SK-N-SH treated with all-trans-retinoic acid at 6 μM for 48 hours (cell line): ENCODE data around the gene FBLN7.

Source experiments
- ATAC-seq: fragments of 200-7000 bp; cut with Tn5 transposase; 3 replicates; pipeline ENCODE4 v1.9.1; 2020; ENCODE audit warnings: mild to moderate bottlenecking, moderate library complexity
- ARNTL ChIP-seq: fragments of 450-650 bp; formaldehyde crosslinking; IDR thresholded peaks from 2 replicates; pipeline ENCODE4 v1.5.0; 2020; ENCODE audit warnings: low read depth, mild to moderate bottlenecking, moderate library complexity, borderline replicate concordance
- BACH2 ChIP-seq: fragments of 250-450 bp; sonication (Bioruptor Pico); IDR thresholded peaks from 2 replicates; pipeline ENCODE4 v1.9.0; 2021; ENCODE audit warnings: mild to moderate bottlenecking, borderline replicate concordance
- CREB5 ChIP-seq: fragments of 250-450 bp; sonication (Bioruptor Pico); IDR thresholded peaks from 2 replicates; pipeline ENCODE4 v1.5.1; 2020; ENCODE audit warnings: low read depth, mild to moderate bottlenecking, moderate library complexity
- CSDC2 ChIP-seq: fragments of 250-450 bp; sonication (Bioruptor Pico); IDR thresholded peaks from 2 replicates; pipeline ENCODE4 v1.5.0; 2020; ENCODE audit warnings: mild to moderate bottlenecking, moderate library complexity
- CSRNP3 ChIP-seq: fragments of 250-450 bp; sonication (Bioruptor Pico); IDR thresholded peaks from 2 replicates; pipeline ENCODE4 v1.5.1; 2021; ENCODE audit warnings: mild to moderate bottlenecking, moderate library complexity
- ESRRG ChIP-seq: fragments of 250-450 bp; sonication (Bioruptor Pico); IDR thresholded peaks from 2 replicates; pipeline ENCODE4 v1.6.1; 2021; ENCODE audit warnings: mild to moderate bottlenecking
- GLIS3 ChIP-seq: fragments of 250-450 bp; sonication (Bioruptor Pico); IDR thresholded peaks from 2 replicates; pipeline ENCODE4 v1.5.0; 2020; ENCODE audit warnings: mild to moderate bottlenecking, moderate library complexity
- ISL1 ChIP-seq: fragments of 250-450 bp; sonication (Bioruptor Pico); IDR thresholded peaks from 2 replicates; pipeline ENCODE4 v2.1.2; 2022; ENCODE audit warnings: mild to moderate bottlenecking, moderate library complexity
- OSR1 ChIP-seq: fragments of 250-450 bp; sonication (Bioruptor Pico); IDR thresholded peaks from 2 replicates; pipeline ENCODE4 v1.8.0; 2022; ENCODE audit warnings: moderate library complexity, mild to moderate bottlenecking, inconsistent platforms
- PATZ1 ChIP-seq: fragments of 250-450 bp; sonication (Bioruptor Pico); IDR thresholded peaks from 2 replicates; pipeline ENCODE4 v1.8.0; 2020; ENCODE audit warnings: mild to moderate bottlenecking, moderate library complexity, borderline replicate concordance
- POU6F1 ChIP-seq: fragments of 250-450 bp; sonication (Bioruptor Pico); IDR thresholded peaks from 2 replicates; pipeline ENCODE4 v1.8.0; 2021; ENCODE audit warnings: low read depth, mild to moderate bottlenecking, moderate library complexity, borderline replicate concordance
- PPARA ChIP-seq: fragments of 250-450 bp; sonication (Bioruptor Pico); IDR thresholded peaks from 2 replicates; pipeline ENCODE4 v1.5.0; 2020; ENCODE audit warnings: mild to moderate bottlenecking, borderline replicate concordance
- RARB ChIP-seq: fragments of 250-450 bp; sonication (Bioruptor Pico); IDR thresholded peaks from 2 replicates; pipeline ENCODE4 v1.8.0; 2021; ENCODE audit warnings: mild to moderate bottlenecking, moderate library complexity
- SNAI2 ChIP-seq: fragments of 250-450 bp; sonication (Bioruptor Pico); IDR thresholded peaks from 2 replicates; pipeline ENCODE4 v1.5.0; 2020; ENCODE audit warnings: mild to moderate bottlenecking, moderate library complexity
- TCF4 ChIP-seq: fragments of 250-450 bp; sonication (Bioruptor Pico); IDR thresholded peaks from 2 replicates; pipeline ENCODE4 v1.8.0; 2021; ENCODE audit warnings: mild to moderate bottlenecking, moderate library complexity, borderline replicate concordance
- TOX ChIP-seq: fragments of 250-450 bp; sonication (Bioruptor Pico); IDR thresholded peaks from 2 replicates; pipeline ENCODE4 v1.8.0; 2021; ENCODE audit warnings: mild to moderate bottlenecking, moderate library complexity, borderline replicate concordance
- TSHZ2 ChIP-seq: fragments of 250-450 bp; sonication (Bioruptor Pico); IDR thresholded peaks from 2 replicates; pipeline ENCODE4 v1.5.0; 2020; ENCODE audit warnings: mild to moderate bottlenecking, moderate library complexity
- ZC3H10 ChIP-seq: fragments of 250-450 bp; sonication (Bioruptor Pico); IDR thresholded peaks from 2 replicates; pipeline ENCODE4 v1.5.1; 2021; ENCODE audit warnings: mild to moderate bottlenecking, moderate library complexity
- ZFP3 ChIP-seq: fragments of 250-450 bp; sonication (Bioruptor Pico); IDR thresholded peaks from 2 replicates; pipeline ENCODE4 v1.5.0; 2020; ENCODE audit warnings: mild to moderate bottlenecking, moderate library complexity
- ZFP30 ChIP-seq: fragments of 450-650 bp; formaldehyde crosslinking; IDR thresholded peaks from 2 replicates; pipeline ENCODE4 v1.5.0; 2022; ENCODE audit warnings: mild to moderate bottlenecking, moderate library complexity
- ZNF565 ChIP-seq: fragments of 450-650 bp; formaldehyde crosslinking; conservative IDR thresholded peaks from 2 replicates; pipeline ENCODE4 v1.5.0; 2020; ENCODE audit warnings: low read depth, mild to moderate bottlenecking, moderate library complexity
- ZNF70 ChIP-seq: fragments of 450-650 bp; formaldehyde crosslinking; IDR thresholded peaks from 2 replicates; pipeline ENCODE4 v1.5.0; 2020; ENCODE audit warnings: mild to moderate bottlenecking, moderate library complexity
- ZNF8 ChIP-seq: fragments of 450-650 bp; formaldehyde crosslinking; IDR thresholded peaks from 2 replicates; pipeline ENCODE4 v1.5.0; 2020; ENCODE audit warnings: mild to moderate bottlenecking, moderate library complexity

The FBLN7 gene

GRCh38 chr2:112182581-112183034 is 44.4 kb downstream of the FBLN7 start:
- ATAC-seq, result no peak
- TF ChIP-seq RARB (no peak), ZFP30 (CRISPR knock-in tag) (no peak), CSDC2 (CRISPR knock-in tag) (no peak), CSRNP3 (CRISPR knock-in tag) (no peak), TCF4 (CRISPR knock-in tag) (no peak), BACH2 (no peak), ZC3H10 (CRISPR knock-in tag) (no peak), GLIS3 (CRISPR knock-in tag) (no peak), PPARA (CRISPR knock-in tag) (no peak), OSR1 (no peak), ARNTL (CRISPR knock-in tag) (no peak), ZNF70 (no peak), CREB5 (CRISPR knock-in tag) (no peak), ISL1 (no peak), ESRRG (CRISPR knock-in tag) (no peak), POU6F1 (CRISPR knock-in tag) (no peak), ZFP3 (CRISPR knock-in tag) (no peak), ZNF8 (no peak)

- TF ChIP-seq CSRNP3 (CRISPR knock-in tag) (no peak), SNAI2 (CRISPR knock-in tag) (no peak), ZNF70 (no peak), PPARA (CRISPR knock-in tag) (no peak), OSR1 (no peak), ESRRG (CRISPR knock-in tag) (no peak), TSHZ2 (CRISPR knock-in tag) (no peak), ZNF565 (CRISPR knock-in tag) (no peak), ZFP30 (CRISPR knock-in tag) (no peak), PATZ1 (CRISPR knock-in tag) (no peak), BACH2 (no peak), ARNTL (CRISPR knock-in tag) (no peak), TCF4 (CRISPR knock-in tag) (no peak), RARB (no peak), TOX (CRISPR knock-in tag) (no peak)
- no peak for ATAC-seq
Observed at GRCh38 chr2:112183327-112184025, 45.3 kb downstream of the FBLN7 start.
